GM08714 (cell line): ENCODE data around the gene CAVIN1.
A peak's percentile ranks its signal among the peaks of the same experiment; 100 is the strongest.
"Not testable (repeated sequence)": the region's sequence is repeated elsewhere in the genome, so short reads cannot be mapped to it uniquely, and the experiment has no call there.

ENCODE experiments used
- H3K4me3 ChIP-seq: fragments of 200-500 bp; sonication (Bioruptor generic); 2 replicates; pipeline ENCODE4 v1.5.1; 2014; ENCODE audit warnings: mild to moderate bottlenecking, low read length, inconsistent platforms
- ZNF274 ChIP-seq: IDR thresholded peaks from 2 replicates; pipeline ENCODE4 v1.6.1; 2012; ENCODE audit warnings: mild to moderate bottlenecking, low read depth, low read length

CAVIN1 gene, protein sequence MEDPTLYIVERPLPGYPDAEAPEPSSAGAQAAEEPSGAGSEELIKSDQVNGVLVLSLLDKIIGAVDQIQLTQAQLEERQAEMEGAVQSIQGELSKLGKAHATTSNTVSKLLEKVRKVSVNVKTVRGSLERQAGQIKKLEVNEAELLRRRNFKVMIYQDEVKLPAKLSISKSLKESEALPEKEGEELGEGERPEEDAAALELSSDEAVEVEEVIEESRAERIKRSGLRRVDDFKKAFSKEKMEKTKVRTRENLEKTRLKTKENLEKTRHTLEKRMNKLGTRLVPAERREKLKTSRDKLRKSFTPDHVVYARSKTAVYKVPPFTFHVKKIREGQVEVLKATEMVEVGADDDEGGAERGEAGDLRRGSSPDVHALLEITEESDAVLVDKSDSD

DNA sequence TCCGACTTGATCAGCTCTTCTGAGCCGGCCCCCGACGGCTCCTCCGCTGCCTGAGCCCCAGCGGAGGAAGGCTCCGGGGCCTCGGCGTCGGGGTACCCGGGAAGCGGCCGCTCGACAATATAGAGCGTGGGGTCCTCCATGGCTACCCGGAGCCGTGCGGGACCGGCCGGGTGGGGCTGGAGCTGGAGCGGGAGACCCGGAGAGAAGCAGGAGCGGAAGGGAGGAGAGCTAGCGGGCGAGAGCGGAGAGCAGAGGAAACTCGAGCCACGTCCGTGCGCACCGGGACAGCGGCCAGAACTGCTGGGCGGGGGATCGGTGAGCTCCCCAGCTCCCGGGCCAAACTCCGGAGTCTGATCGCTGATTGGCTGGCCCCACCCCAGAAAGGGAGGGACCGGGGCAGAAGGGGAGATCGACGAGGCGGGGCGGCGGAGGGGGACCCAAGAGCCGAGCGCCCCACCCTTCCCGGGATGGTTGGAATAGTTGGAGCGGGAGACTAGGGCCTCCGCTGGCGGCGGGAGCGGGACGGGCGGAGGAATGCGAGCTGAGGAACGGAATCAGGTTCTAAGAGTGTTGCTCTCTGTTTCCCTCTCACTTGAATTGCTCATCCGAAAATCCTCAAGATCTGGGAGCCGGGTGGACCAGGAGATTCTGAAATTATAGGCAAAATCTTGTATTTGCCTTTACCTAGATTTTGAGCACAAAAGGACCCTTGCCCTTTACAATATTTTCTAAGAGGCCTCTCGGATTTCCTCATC, at the start of gene CAVIN1:
Gene CAVIN1 (minus strand): TSS at position 299 of the 755 bp plus-strand sequence. CDS start 159 bp downstream, at position 140.
- peak within 1 kb of the TSS; percentile 30; the same call in 1 of the 2 replicates for H3K4me3 ChIP-seq
- TF ChIP-seq ZNF274, result no peak

DNA sequence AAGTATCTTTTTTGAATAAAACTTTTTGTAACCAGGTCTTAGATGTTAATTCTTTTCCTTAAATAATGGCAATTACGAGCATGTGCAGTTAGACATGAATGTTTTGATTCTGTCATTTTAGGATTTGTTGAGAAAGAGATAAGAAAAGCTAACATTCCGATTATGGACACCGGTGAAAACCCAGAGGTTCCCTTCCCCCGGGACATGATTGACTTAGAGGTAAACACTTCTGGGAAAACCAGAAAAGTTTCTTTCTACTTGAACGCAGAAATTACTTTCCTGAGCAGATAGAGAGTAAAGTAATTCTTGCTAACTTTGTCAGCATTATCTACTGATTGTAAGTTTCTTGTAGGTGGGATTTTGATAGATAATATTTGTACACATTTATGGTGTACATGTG, 44.8 kb upstream of the CAVIN1 start:
- no peak for TF ChIP-seq ZNF274
- H3K4me3 ChIP-seq, result no peak overlapping the region

DNA sequence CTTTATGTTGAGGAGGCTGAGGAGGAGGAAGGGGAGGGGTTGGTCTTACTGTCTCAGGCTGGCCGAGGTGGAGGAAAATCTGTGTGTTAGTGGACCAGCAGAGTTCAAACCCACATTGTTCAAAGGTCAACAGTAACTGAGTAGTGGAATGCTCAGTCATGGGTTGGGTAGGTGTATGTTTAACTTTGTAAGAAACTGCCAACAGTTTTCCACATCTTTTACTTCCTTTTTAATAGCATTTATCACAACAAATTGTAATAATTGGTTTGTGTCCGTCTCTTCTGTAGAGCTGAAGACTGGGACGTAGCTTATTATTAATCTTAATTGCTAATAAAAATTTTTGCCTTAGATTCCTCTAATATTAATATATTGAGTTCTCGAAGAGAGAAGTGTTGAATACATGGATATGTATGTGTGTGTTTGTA, 40.9 kb upstream of the CAVIN1 start:
- H3K4me3 ChIP-seq, result no peak overlapping the region
- no peak for TF ChIP-seq ZNF274

DNA sequence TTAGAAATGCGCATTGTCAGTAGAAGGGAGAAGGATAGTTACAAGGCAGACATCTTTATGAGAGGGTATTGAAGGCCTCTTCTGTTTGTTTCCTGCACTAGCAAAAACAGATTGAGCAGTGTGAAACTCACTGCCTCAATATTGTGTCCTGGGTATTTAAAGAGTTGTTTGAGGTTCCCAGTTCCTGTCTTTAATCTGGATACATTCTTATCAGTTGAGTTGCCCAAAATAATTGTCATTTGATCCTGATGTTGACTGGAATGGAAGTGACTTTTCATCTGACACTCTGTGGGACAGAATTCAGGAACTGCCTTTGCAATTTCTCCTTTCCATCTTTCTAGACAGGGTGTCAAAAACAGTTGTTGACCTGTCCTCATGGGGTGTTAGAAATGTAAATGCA, 37.3 kb upstream of the CAVIN1 start:
- TF ChIP-seq ZNF274, result no peak
- H3K4me3 ChIP-seq, result peak overlapping the region; percentile 95

DNA sequence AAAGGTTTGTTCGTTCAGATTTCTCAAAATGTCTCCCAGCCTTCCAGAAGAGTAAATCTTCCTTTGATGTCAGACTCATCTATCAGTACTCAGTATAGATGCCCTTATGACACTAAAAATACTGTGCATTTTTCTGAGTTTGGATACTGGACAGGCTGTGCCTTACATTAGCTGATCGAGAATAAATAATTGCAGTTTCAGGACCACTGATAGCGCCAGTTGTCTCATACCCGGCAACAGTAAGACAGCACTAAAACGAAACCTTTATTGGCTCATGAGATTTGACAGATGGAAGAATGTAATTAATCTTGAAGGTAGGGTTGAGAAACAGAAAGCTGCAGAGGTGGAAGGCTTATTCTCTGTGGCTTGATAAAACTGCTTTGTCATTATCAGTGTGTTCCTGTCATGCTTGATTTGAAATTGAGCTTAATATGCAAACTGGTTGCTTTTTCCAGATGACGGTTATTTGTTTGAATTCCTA, 36.8 kb upstream of the CAVIN1 start:
- peak overlapping the region; percentile 95 for H3K4me3 ChIP-seq
- no peak for TF ChIP-seq ZNF274

DNA sequence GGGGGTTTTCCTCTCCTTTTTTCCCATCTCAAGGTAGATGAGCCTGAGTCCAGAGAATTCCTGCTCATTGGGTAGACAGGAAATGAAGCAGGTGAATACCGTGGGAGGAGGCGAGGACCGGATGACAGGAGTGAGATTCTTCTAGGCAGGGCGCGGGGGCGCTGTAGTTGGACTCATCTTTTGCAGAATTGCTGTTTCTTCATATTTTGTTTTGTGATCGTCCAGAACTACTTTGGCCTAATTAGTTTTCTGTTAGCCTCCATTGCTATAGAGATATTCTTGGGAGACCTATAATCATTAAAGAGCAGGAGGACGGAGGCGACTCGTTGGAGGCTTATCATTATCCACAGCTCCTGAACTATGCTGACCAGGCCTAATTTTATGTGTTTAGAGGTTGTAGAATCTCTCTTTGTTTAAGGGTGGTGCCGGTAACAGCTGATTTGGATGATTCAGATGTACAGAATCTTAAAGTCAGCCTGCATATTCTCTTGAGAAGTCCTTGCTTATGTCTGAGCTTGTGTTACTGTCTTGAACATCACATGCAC, 36.3 kb upstream of the CAVIN1 start:
- peak overlapping the region; percentile 95 for H3K4me3 ChIP-seq
- no peak for TF ChIP-seq ZNF274

DNA sequence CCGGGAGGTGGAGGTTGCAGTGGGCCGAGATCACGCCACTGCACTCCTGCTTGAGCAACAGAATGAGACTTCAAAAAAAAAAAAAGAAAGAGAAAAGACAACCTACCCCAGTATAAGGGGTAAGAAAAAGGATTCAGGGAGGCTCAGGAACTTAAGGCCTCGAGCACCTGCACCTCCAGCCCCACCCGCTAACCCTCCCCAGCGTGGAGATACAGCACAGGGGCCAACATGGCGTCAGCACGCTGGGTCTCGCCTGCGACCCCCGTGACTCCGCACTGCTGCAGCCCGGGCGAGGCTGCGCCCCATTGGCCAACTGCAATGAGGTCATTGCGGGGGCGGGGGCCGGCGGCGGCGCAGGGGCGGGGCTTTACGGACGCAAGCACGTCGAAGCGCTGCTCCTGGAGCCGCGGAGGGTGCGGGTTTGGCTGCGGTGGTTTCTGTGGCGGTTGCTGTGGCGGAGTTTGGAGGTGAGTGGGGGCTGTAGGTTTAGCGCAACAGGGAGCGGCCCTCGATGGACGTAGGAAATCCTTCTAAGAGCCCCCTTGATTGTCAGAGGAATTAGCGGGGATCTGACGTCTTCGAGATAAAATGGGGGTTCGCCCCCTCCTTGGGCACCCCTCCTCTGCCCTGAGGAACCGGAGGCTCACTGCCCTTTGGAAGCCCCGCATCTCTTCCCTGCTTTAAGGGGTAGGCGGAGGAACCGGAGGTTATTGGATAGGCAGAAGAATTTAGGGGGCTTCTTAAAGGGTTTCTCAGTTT, 35.6 kb upstream of the CAVIN1 start, which contains the start of gene ATP6V0A1:
Gene ATP6V0A1 (plus strand): TSS at position 382 of the 759 bp plus-strand sequence. CDS start 2,017 bp downstream, outside the sequence.
- H3K4me3 ChIP-seq, result peak within 1 kb of the TSS; percentile 95
- no peak for TF ChIP-seq ZNF274

DNA sequence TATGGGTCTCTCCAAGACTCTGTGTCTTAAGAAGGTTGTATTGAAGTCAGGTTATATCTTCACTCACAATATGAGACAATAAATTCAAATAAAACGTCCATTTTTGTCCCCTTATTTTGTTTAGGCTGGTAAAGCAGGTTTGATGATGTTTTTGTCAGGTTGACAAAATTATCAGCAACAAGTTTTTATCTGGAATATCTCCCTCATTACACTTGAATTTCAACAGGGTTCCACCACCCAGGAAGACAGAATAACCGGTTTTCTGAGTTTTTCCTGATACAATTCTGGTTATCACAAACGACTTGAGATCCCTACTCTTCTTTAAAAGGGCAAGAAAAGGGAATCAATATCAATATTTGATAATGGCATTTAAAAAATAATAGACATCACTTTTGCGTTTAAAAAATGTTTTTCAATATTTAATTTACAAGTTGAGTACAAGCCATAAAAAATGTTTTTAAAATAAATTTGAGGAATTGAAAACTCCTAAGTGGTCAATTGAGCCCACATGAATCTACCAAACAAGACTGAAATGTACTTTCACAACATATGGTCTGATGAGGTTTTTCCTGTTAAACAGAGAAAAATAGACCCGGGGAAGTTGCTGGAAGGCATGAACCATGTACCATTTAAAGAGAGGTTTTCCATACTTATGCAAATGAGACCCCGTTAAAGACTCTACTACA, 34.2 kb upstream of the CAVIN1 start:
- TF ChIP-seq ZNF274, result no peak
- H3K4me3 ChIP-seq, result no peak overlapping the region

DNA sequence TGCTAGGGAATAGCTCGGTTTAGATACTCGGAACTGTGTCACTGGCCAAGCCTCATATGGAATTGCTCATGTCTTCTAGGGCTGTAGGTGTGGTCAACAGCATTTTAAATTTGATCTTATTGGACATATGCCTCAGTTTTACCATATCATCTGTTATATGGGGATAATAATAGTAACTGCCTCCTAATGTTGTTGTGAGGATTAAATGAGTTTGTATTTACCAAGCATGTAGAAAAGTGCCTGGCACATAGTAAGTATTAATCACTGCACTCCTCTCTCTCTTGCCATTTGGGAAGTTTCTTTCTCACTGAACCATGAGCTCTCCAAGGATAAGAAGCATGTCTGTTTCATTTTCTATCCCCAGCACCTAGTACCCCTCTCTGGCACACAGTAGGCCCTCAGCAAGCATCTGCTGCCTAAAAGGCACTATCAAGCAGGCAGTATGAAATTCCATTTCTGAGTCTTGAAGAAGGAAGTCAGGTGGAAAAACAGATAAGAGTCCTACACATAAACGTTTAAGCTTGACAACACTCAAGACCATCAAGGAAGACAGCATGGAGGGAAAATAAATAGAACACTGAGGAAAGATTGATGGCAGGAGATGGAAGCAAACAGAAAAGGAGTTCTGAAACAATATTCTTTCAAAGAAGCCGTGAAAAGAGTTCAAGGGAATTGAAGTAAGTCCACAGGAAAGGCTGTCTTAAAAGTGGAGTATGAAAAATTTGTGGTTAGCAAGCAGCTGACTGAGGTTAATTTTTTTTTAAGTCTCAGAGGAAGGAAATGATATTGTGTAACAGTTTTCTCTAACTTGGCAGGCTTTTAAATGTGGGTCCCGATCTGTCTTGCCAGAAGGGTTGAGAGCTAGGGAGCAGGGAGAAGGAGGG, 33.4 kb upstream of the CAVIN1 start:
- no peak for TF ChIP-seq ZNF274
- peak overlapping the region; percentile 58; the same call in 1 of the 2 replicates for H3K4me3 ChIP-seq

DNA sequence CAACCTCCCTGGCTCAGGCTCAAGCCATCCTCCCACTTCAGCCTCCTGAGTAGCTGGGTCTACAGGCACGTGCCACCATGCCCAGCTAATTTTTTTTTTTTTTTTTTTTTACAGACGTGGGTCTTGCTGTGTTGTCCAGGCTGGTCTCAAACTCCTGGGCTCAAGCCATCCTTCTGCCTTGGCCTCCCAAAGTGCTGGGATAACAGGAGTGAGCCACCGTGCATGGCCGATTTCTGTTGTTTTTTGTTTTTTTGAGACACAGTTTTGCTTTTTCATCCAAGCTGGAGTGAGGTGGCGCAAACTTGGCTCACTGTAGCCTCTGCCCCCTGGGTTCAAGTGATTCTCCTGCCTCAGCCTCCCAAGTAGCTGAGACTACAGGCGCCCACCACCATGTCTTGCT, 31.9 kb upstream of the CAVIN1 start:
- H3K4me3 ChIP-seq, result not testable (repeated sequence)

DNA sequence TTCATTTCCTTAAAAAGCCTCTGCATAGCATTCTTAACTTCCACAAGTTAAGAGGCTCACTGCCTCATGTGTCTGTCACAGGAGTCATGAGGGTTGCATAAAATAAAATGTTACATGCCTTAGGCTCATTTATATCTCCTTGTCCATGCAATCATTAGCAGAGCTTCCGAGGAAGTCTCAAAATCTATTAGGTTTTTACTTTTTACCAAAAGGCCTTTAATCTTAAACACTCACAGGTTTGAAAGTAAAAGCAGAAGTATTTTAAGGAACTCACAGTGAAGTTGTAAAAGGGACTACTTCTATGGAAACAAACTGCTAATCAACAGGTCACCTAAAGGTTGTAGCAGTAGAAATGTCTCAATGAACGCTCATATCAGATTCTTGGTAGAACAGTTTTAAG, 30.4 kb upstream of the CAVIN1 start:
- TF ChIP-seq ZNF274, result no peak
- no peak overlapping the region for H3K4me3 ChIP-seq

DNA sequence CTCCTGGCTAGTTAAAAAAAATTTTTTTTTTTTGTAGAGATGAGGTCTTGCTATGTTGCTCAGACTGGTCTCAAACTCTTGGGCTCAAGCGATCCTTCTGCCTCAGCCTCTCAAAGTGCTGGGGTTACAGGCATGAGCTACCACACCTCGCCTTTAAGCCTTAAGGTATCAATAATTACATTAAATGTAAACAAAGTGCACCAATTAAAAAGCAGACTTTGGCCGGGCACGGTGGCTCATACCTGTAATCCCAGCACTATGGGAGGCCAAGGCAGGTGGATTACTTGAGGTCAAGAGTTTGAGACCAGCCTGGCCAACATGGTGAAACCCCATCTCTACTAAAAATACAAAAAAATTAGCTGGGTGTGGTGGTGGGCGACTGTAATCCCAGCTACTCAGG, 28.2 kb upstream of the CAVIN1 start:
- not testable (repeated sequence) for H3K4me3 ChIP-seq

DNA sequence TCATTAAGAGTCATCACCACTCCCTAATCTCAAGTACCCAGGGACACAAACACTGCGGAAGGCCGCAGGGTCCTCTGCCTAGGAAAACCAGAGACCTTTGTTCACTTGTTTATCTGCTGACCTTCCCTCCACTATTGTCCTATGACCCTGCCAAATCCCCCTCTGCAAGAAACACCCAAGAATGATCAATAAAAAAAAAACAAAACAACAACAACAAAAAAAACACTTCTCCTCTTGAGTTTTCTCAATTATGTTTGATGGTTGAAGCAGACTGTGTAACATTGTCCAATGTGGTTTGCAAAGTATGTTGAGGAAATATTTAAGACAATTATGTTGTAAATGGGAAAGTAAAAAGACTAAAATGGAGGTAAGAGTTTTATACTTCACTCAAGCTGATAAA, 26.8 kb upstream of the CAVIN1 start:
- not testable (repeated sequence) for H3K4me3 ChIP-seq

DNA sequence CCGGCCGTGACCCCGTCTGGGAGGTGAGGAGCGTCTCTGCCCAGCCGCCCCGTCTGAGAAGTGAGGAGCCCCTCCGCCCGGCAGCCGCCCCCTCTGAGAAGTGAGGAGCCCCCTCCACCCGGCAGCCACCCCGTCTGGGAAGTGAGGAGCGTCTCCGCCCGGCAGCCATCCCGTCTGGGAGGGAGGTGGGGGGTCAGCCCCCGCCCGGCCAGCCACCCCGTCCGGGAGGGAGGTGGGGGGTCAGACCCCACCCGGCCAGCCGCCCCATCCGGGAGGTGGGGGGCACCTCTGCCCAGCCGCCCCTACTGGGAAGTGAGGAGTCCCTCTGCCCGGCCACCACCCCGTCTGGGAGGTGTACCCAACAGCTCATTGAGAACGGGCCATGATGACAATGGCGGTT, 26.1 kb upstream of the CAVIN1 start:
- H3K4me3 ChIP-seq, result not testable (repeated sequence)
